C1 segment of cervical spinal cord (tissue), 14 donors: ENCODE results near the gene LILRA2.
"Not testable (repeated sequence)": the region's sequence is repeated elsewhere in the genome, so short reads cannot be mapped to it uniquely, and the experiment has no call there.

Source experiments
- DNase-seq, 14 donors: peaks; one replicate each; lab custom pipeline; 2025; lab: John Stamatoyannopoulos, UW

LILRA2 gene

DNA sequence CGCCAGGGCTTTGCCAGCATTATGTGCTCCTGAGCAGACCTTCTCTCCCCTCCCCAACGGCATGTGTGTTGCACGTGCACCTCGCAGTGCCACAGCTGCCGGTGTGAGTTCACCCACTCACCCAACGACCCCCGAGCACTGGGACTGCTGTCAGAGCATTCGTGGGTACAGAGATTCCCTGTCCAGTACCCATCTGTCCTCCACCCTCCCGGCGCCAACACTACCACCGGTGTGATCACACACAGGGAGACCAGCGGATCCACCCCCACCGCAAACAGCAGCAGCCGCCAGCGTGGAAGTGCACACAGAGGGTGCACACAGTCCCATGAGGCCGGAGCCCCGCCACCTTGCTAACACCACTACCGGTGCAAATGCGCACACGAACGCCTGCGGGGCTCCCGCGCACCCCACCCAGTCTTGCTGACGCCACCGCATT is 35.8 kb downstream of the LILRA2 start:
- no peak for DNase-seq

DNA sequence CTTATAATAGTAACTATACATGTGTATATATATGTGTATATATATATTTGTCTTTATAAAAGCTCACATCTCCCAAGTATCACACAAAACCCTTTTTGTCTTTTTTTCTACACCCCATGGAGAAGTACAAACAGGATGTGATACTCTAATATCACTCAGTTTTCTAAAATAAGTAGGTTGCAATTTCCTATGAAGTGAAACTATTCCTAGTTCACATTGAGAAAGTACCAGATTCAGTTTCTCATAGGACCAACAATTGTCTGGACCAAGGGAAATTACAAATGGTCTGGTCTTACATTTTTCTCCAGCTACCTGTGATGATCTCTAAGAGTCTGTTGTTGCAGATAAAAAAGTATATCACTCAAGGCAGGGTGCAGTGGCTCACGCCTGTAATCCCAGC is 38.8 kb downstream of the LILRA2 start:
- DNase-seq, result no peak

DNA sequence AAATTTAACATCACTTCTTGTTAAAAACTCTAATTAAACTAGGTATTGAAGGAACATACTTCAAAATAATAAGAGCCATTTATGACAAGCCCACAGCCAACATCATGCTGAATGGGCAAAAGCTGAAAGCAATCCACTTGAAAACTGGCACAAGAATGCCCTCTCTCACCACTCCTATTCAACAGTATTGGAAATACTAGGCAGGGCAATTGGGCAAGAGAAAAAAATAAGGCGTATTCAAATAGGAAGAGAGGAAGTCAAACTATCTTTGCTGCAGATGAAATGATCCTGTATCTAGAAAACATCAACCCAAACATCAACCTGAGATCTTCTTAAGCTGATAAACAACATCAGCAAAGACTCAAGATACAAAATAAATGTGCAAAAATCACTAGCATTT is 41.1 kb downstream of the LILRA2 start:
- no peak for DNase-seq

DNA sequence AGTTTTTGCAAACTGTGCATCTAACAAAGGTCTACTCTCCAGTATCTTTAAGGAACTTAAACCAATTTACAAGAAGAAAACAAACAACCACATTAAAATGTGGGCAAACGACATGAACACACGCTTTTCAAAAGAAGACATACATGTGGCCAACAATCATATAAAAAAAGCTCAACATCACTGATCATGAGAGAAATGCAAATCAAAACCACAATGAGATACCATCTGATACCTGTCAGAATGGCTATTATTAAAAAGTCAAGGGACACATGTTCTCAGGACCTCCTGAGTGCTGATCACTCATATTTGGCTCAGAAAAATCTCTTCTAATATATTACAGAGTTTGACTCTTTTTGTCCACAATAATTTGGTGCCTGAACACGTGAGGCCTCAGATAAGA is 42.5 kb downstream of the LILRA2 start:
- no peak for DNase-seq

DNA sequence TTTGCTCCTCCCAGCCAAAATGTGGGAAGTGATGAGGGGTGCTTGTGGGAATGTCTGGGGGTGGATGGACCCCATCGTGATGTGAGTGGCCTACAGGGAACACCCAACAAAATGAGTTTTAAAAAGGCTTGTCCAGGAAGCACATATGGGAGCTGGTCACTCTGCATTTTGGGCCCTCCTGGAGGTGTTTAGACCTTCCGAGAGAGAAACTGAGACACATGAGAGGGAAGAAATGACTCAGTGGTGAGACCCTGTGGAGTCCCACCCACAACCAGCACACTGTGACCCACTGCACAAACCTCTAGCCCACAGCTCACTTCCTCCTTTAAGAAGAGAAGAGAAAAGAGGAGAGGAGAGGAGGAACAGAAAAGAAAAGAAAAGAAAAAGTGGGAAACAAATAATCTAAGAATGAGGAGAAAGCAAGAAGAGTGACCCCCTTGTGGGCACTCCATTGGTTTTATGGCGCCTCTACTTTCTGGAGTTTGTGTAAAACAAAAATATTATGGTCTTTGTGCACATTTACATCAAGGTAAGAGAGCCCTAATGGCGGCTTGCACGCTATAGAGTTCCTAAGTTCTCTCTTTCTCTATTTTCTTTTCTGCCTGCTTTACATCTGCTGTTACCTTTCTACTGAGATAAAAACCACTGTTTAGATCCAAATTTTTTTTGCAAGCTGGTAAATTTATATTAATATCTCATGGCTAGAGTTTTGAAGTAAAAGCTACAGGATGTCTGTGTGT is 43.4 kb downstream of the LILRA2 start:
- peak in 2 of 14 donors; percentile 1 to 11 for DNase-seq

DNA sequence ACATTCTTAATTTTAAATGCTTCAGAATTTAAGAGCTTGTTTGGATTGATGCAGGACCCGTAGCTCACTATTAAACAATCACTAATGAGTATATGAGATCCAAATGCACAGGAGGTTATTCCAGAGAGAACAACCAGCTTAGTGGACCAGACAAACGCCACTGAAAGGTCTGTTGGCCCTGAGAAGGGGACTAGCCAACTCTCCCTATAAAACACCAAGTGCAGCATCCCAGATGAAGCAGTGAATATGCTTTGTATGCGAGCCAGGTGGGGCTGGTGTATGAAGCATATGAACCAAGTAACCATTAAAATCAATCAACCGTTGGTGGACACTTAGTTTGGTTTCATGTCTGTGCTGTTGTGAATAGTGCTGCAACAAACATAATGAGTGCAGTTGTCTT is 46.9 kb downstream of the LILRA2 start:
- no peak for DNase-seq

DNA sequence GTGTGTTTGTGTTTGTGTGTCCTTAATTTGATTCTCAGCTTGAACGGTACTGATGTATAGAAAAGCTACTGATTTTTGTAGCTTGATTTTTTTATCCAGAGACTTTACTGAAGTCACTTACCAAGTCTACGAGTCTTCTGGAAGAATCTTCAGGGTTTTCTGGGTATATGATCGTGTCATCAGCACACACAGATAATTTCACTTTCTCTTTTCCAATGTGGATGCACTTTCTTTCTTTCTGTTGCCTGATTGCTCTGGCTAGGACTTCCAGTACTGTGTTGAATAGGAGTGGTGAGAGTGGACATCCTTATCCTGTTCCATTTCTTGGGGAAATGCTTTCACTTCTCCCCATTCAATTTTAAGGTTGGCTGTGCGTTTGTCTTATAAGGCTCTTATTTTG is 48.8 kb downstream of the LILRA2 start:
- no peak for DNase-seq

DNA sequence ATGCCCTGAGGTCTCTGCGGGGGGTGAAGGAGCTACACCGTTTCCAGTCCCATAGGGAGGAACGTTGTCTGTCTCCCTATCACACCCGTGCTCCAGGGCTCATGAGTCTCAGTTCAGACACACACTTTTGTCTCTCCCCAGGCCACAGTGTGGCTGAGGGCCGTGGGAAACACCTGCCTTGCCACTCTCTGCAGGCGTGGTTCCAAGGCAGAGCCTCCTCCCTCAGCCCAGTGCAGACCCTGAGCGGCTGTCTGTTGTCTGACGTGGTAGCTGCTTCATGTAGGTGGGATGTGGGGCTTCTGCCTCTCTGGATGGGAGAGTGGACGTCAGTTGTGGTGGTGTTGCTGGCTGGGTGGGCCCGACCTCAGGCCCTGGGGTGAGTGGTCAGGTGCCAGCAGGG is 50.6 kb downstream of the LILRA2 start:
- not testable (repeated sequence) for DNase-seq

DNA sequence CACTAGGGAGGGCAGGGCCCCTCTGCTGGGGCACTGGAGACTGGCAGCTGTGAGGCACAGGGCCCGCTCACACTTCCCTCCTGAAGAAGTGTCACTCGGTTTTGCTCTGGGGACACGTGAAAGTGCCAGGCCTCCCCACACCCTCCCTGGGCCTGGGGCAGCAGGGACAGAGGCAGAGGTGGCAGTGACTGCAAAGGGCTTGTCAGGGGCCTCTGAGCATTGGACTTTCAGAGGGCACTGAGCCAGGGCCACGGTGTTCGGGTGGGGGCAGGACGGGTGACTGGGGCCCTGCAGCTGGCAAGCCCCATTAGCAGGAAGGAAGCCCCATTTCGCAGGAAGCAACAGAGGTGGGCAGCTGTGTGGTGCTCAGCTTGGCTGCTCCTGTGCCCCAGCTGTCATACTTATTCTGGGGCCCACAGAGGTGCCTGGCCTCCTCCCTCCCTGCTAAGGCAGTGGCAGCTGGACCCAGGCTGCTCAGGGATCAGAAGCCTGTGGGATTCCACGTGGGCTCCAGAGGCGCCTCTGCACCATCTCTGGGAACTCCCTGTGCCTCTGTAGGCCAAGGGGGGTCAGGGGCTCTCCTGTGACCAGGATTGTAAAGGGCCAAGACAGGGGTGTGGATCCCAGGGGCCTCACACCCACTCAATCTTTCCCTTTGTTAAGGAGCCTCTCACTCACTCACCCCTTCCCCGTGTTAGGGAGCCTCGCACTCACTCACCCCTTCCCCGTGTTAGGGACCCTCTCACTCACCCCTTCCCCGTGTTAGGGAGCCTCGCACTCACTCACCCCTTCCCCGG is 51.5 kb downstream of the LILRA2 start:
- DNase-seq, result not testable (repeated sequence)

DNA sequence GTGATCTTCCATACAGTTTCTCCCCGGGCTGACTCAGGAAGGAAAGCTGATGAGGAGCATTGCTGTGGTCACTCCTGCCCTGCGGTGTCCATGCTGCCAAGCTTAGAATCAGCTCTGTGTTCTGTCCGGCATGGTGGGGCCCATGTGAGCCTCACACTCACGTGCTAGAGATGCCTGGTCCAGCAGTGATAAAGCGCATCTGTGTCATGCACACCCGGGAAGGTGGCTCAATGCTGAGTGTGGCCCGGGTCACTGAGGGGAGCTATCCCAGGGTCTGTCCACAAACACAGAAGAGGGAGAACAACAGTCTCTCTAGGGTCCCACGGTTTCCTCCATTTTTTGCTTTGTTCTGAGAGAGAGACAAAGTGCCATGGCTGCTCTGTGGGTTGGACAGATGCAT is 53.2 kb downstream of the LILRA2 start:
- DNase-seq, result no peak

DNA sequence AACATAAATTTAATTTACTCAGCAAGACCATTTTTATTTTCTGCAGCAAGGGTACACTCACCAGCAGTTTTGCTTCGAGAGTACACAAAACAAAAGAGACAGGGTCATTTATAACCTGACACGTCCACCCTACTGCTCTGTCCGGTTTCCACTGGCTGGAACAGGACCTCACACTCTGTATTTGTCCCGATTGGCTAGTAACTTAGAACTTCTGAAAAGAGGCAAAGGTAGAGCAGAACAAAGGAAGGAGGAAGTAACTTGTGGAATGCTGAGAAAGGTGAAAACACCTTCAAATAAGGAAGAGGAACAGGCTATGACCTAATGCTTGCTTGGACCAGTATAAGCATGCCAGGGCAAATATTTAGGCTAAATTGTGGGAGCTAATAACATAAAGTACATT is 54.3 kb downstream of the LILRA2 start:
- not testable (repeated sequence) for DNase-seq

DNA sequence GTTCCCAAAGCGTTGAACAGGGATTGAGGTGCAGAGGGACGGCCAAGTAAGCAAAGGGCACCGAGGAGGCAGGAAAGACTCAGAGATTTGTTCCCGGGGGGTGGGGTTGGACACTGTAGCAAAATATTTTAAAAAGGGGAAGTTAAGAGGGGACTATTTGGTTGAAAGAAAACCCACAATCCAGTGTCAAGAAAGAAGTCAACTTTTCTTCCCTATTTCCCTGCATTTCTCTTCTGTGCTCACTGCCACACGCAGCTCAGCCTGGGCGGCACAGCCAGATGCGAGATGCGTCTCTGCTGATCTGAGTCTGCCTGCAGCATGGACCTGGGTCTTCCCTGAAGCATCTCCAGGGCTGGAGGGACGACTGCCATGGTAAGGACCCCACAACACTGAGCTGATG is 56.7 kb downstream of the LILRA2 start, which contains the start of gene LILRB1:
TSS of gene LILRB1 (plus strand) at position 223 of the 400 bp plus-strand sequence. CDS start 590 bp downstream, outside the sequence.
- peak in 2 of 14 donors; percentile 19 to 39 for DNase-seq

DNA sequence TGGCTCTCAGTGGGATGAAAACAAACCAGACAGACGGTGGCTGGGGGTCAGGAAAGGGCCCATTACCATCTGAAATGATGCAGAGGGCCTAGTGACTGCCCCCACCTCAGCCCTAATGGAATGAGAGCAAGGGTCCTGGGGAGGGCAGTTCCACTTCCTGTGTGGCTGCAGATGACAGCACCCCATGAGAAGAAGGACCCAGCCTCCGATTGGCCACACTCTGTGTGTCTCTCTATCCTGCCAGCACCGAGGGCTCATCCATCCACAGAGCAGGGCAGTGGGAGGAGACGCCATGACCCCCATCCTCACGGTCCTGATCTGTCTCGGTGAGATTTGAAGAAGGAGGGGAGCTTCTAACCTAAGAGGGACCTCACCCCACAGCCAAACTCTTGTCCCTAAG is 57.2 kb downstream of the LILRA2 start:
- DNase-seq, result peak in 1 of 14 donors; percentile 49

DNA sequence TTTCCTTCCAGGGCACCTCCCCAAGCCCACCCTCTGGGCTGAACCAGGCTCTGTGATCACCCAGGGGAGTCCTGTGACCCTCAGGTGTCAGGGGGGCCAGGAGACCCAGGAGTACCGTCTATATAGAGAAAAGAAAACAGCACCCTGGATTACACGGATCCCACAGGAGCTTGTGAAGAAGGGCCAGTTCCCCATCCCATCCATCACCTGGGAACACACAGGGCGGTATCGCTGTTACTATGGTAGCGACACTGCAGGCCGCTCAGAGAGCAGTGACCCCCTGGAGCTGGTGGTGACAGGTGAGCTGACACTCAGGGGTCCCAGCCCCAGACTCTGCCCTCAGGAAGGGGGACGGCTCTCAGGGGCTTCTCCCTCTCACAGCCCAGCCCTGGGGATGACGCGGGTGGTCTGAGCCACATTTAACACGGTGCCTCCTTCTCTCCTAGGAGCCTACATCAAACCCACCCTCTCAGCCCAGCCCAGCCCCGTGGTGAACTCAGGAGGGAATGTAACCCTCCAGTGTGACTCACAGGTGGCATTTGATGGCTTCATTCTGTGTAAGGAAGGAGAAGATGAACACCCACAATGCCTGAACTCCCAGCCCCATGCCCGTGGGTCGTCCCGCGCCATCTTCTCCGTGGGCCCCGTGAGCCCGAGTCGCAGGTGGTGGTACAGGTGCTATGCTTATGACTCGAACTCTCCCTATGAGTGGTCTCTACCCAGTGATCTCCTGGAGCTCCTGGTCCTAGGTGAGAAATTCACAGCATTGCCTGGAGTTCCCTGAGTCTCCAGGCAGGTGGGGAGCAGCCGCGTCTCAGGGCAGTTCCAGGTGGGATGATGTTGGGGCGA is 58.1 kb downstream of the LILRA2 start:
- DNase-seq, result not testable (repeated sequence)

DNA sequence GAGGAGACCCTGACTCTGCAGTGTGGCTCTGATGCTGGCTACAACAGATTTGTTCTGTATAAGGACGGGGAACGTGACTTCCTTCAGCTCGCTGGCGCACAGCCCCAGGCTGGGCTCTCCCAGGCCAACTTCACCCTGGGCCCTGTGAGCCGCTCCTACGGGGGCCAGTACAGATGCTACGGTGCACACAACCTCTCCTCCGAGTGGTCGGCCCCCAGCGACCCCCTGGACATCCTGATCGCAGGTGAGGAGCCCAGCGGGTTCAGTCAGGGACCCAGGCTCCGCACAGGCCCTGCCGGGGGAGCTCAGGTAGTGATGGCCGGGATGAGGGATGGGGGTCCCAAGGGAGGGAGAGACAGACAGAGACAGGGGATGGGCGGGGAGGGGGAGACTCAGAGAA is 58.9 kb downstream of the LILRA2 start:
- DNase-seq, result not testable (repeated sequence)

DNA sequence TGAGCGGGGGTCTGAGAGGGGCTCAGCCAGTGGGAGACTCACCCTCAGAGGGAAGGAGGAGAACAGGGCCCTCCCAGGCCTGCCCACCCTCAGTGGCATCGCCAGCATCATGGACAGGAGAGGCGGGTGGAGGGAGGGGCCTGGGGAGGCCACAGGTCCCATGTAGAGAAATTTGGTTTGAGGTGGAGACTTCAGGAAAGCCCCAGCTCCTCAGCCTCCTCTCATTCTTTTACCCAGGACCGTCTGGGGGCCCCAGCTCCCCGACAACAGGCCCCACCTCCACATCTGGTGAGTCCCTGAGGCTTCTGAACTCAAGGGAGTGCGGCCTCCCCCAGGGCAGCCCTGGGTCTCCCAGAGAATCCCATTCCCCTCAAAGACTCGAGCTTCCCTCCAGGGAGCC is 59.8 kb downstream of the LILRA2 start:
- DNase-seq, result no peak

DNA sequence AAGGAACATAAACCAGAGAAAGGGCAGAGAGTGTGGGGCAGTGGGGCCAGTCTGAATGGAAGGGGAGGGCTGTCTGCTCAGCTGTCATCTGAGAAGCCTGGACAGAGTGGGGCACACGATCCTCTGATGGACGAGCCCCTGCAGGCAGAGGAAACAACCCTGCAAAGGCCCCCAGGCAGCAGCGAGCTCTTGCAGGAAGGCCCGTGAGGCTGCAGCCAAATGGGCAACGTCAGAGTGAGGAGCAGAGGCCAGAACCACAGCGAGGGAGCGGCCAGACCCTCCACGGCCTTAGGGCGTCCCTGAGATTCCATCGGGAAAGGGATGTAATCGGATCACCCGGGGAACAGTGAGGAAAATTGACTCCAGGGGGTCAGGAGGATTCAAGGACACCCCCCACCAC is 62.5 kb downstream of the LILRA2 start:
- DNase-seq, result not testable (repeated sequence)

DNA sequence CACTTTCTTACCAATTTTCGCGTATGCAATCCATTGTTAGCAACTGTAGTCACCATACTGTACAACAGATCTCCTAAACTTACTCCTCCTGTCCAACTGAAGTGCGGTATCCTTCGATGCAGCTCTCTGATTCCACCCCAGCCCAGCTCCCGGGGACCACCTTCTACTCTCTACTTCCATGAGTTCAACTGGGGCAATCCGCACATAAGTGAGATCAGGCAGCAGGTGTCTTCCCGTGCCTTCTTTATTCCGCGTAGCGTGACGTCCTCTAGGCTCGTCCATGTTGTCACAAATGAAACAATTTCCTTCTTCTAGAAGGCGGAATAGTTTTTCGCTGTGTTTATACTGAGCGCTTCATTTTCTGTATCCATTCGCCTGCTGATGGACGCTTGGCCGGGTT is 65.1 kb downstream of the LILRA2 start:
- no peak for DNase-seq
